Hepatic stellate cell (primary cell): Measurements from ENCODE around the gene SCP2.

Experiments
- DNase-seq: peaks from one replicate; pipeline ENCODE4 v3.0.0; 2011; ENCODE audit warnings: low spot score

Gene SCP2

DNA sequence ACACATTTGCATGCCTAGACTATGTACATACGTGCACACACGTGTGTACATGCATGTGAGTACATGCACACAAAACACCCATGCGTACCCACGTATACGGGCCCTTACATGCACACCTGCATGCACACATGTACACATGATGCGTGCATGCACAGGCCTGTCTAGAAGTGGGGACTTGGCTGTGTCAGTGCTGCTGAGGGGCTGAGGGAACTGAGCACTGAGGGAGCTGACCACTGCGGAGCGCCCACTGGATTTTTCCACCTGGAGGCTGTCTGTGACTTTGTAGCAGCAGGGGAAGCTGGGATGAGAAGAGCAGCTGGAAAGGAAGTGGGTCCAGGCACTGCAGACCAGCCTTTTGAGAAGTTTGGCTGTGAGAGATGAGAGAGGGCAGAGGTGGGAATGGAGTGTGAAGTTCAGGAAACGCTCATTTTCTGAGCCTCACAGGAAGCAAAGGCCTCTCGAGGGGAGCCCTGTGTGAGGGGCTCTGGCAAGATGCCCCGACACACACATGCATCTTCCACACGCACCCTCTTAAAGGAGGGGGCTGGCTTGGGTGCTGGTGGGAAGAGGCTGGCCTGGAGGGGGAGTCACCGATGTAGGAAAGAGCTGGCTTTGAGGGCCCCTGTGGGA lies 155.9 kb downstream of the SCP2 start:
- DNase-seq, result no peak

DNA sequence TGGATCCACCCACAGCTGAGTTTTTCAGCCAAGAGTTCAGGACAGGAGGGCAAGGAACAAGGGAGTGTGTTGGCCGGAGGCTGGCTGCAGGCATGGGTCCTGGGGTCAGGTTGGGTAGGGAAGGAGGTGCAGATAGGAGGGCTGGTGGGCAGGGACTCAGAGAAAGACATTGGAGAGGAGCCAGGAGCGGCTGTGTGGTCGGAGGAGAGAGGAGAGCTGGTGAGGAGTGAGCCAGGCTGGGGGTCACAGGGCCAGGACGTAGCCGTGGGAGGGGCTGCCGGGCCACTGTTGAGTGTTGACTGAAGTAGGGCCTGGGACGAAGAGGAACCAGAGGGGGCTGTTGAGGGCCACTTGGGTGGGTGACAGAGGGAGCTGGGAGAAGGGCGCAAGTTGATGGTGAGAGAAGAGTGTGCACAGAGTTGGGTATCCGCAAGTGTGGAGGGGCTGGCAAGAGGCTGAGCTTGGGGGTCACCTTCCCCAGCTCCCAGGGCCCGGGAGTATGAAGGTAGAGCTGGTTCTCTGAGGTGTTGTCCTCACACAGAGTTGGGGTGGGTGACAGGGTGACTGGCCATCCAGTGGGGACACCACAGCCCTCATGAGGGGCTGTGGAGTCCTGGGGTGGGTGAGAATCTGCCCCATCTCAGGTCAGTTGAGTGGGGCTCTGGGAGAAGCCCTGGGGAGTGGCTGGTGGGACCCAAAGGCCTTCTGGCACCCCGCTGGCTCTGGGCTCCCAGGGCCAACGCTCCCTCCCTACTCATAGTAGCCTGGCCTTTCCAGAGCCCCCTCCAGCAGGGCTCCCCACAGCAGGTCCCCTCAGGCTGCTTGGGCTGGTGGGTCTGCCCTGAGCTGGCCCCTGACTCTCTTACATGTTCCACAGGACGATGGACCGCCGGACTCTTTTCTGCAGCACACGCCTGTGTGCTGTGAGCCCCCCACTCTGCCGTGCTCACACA lies 156.8 kb downstream of the SCP2 start:
- DNase-seq, result no peak

DNA sequence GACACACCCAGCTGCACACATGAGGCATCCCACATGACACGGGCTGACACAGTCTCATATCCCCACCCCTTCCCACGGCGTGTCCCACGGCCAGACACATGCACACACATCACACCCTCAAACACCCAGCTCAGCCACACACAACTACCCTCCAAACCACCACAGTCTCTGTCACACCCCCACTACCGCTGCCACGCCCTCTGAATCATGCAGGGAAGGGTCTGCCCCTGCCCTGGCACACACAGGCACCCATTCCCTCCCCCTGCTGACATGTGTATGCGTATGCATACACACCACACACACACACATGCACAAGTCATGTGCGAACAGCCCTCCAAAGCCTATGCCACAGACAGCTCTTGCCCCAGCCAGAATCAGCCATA lies 157.5 kb downstream of the SCP2 start:
- no peak for DNase-seq

DNA sequence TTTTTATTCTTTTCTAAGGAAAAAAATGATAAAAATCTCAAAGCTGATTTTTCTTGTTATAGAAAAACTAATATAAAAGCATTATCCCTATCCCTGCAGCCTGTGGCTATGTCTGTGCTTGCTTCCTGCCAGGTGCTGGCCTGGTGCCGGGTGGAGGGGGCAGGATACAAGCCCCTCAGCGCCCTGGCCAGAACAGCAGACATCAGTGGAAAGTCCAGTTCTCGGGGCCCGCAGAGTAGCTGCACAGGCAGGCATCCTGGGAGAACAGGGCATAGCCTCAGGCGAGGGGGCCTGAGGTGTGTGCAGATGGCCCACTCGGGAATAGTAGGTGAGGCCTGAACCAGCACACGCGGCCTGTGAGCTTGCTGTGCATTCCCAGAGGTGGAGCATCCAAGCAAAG lies 158.3 kb downstream of the SCP2 start:
- no peak for DNase-seq

DNA sequence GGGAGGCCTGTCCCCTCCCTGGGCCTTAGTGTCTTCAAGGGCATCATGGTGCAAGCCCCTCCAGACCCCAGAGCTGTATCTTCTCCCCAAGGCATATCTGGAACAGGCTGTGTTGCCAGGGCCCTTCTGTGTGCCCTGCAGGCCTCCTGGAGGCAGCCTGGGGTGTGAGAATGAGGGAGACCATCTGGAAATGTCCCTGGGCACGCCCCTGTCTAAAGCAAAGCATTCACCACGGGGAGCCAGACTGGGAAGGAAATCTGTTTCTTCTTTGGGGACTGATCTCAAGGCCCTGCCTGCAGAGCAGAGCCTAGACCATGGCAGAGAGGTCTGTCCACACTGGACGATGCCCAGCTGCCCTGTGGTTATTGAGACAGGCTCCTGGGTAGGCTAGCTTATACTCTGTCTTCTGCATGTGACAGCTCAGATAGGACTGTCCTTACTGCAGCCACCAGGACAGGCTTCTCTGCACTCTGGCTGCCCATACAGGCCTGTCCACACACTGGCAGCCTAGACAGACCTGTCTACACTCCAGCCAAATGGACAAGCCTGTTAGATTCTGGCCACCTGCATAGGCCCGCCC lies 159.5 kb downstream of the SCP2 start:
- peak; percentile 44 for DNase-seq

DNA sequence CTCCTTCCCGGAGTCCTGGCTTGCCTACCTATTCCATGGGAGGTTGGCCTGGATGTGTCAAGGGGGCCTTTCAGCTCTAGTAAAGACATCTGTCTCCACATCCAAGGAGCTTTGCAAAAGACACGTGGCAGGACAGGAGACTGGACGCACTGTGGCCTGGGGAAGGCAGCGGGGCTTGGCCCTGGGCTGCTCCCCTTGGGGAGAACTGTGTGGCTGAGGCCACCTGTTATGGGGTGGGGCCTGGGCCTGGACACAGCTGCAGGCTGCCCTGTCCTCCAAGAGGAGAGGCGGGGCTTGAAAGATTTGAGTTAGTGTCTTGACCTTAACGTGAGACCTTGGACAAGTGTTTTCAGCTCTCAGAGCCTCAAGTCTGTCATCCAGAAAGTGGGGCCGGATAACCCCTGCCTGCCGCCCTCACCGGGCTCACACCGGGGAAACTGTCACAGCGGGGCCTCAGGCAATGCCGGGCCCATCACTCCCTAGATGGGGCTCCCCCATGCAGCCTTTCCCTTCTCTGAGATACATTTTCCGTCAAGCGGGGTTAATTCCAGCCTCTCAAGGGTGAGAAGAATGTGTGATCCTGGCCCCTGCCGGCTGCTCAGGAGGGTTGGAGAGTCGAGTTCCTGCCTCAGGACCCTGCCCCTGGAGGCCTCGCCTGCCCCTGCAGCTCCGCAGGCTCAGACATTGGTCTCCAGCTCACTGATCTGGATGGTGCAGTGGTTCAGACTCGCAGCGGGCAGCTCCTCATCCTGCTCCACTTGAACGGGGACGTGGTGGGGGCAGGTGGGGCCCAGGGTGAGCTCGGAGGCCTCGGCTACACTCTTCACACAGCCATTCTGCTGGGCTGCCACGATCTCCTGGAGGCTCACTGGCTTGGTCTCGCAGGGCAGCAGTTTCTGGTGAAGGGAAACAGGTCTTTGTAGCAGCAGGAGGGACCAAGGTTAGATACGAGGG lies 160.5 kb downstream of the SCP2 start:
- DNase-seq, result no peak

DNA sequence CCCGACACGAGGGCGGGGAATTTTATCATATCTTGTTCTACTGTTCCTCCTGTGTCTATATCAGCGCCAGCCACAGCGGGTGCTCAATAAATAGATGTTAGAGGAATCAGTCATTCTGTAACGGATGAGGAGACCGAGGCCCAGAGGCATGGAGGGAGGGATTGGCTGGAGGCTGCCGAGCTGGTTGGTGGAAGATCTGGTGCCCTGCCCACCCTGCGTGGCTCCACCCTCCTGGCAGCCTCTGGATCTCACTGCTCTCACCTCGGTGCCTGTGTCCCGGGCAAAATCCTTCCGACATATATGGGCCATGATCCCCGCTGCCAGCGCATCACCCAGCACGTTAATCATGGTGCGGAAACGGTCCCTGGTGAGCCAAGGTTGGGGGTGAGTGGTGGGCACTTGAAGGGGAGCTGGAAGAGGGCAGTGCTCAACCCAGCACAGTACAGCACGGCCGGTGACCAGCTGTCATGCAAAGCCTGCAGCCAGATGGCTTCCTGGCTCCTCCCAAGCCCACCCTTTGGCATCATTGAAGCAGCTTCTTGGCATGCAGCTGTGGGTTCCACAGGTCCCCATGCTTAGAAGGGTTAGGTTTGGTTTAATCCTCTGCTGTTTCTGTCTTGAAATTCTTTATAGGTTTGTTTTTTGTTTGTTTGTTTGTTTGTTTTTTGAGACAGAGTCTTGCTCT lies 161.7 kb downstream of the SCP2 start:
- no peak for DNase-seq

DNA sequence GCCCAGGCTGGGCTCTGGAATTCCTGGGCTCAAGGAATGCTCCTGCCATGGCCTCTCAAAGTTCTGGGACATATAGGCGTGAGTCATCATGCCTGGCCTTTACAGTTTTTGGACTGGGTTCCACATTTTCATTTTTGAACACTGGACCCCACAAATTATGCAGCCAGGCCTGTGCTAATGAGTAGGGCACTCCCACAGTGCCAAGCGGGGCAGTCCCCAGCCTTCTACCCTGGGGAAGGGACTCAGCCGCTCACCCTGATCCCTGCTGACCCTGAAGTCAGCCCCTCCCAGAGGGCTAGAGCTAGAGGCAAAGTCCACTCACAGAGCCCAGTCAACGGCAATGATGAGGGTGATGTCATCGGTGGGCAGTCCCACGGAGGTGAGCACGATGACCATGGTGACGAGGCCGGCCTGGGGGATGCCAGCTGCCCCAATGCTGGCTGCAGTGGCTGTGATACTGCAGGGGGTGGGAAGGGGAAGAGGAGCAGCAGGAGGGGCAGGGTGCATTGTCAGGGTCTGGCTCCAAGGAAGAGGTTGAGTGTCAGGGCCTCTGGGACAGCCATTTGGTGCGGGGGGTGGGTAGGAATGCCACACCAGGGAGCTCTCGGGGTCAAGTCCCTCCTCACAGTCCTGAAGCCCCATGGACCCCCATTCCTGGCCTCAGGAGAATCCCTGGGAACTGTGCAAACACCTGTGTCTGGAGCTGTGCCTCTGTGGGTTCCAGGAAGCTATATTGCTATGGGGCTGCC lies 162.6 kb downstream of the SCP2 start:
- DNase-seq, result no peak

DNA sequence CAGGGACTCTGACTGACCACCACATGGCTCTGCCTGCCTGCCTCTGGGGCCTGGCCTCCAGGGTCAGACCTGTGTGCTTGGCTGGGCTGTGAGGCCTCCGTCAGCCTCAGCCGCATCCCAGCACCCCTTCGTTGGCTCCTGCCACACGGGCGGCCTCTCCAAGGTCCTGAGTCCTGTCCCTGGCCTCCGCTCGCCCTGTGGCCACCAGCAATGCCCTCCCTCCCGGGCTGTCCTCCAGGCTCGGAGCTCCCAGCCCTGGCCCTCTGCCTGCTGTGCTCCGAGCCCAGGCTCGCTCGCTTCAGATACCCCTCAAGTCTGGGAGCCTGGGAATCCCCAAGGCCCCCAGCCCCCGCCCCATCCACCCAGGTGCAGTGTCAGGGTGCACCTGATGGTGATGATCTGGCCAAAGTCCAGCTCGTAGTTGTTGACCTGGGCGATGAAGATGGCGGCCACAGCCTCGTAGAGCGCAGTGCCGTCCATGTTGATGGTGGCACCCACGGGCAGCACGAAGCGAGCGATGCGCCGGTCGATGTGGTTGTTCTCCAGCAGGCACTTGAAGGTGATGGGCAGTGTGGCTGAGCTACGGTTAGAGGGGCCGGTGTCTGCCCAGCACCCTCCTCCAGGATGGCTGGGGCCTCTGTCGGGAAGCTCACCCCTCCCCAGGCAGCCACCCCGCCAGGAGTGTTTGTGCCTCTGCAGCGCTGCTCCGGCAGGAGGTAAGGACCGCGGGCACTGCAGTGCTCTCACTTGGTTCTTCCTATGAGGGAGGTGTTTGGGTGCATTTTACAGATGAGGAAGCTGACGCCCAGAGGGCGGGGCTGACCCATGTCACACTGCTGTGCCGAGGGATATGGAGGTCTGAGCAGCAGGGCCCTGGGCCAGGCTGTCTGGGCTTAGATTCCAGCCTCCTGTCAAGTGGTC lies 163.4 kb downstream of the SCP2 start:
- no peak for DNase-seq

DNA sequence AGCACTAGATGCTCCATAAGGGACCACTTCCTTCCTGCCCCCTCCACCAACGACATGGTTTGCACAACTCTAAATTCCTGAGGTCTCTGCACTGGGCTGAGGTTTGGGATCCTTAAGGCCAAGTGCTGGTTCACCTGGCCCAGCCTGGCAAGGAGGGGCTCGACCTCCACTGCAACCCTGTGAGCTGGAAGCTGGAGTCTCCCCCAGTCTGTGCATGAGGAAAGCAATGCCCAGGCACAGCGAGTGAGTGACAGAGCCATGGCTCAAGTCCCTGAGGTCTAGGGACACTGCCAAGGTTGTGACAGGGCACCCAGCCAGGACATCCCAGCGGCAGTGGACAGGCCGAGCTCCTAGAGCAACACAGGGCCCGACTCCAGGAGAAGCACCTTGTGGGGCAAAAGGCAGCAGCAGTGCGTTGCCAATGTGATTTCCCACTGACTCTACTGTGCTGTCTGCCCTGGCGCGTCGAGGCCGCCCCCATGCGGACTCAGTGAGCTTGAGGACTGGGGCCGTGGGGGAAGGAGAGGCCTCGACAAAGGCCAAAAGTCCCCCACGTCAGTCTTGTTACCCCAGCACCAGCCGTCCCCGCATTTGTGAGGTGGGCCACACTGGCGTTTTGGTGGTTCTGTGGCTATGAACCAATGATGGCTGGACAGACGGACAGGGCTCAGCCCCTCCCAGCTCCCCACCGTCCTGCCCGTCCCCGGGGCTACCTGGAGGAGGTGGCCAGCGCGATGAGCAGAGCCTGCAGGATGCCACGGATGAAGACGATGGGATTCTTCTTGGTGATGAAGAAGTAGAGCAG lies 165.0 kb downstream of the SCP2 start:
- peak; percentile 59 for DNase-seq

DNA sequence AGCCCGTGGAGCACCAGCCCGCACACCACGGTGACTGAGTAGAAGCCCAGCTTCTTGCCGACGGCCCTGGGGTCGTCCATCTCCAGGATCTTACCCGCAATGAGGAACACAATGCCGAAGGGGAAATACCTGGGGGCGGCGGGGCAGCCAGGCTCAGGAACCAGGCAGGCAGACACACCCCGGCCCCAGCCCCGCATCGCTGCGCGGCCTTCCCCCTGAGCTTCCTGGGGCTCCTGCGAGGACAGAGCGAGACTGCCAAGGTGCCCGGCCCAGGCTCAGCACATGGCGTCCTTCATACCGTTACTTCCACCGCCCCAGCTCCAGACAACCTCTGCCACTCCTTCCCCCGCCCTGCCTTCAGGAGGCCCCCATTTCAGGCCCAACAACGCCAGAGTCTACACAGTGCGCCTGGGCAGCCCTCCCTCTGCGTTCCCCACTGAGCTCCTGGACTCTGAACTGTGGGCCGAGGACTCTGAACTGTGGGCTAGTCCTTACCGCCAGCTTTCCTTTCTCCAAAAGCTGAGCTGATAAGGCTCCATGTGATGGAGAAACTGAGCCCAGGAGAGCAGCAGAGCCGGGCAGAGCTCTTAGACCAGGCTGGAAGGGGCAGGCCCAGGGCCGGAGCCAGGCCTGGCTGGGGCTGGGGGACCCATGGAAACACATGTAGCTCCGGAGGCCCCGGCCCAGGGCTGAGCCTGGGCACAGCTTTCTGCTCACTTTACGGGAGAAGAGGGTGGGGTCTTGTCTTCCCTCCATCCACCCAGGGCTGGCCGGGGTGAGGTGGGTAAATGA lies 165.8 kb downstream of the SCP2 start:
- DNase-seq, result no peak

DNA sequence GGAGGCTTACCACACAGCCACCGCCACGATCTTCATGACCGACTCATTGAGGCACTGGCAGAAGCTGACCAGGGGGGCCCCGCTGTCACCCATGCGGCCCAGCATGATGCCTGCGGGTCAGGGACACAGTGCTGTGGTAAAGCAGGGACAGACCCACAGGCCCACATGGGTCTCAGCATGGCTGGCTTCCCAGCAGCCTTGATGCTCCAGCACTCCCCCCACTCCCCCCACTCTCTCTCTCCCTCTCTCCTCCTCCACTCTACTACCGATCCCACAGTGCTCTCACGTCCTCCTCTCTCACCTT lies 166.3 kb downstream of the SCP2 start:
- DNase-seq, result no peak

DNA sequence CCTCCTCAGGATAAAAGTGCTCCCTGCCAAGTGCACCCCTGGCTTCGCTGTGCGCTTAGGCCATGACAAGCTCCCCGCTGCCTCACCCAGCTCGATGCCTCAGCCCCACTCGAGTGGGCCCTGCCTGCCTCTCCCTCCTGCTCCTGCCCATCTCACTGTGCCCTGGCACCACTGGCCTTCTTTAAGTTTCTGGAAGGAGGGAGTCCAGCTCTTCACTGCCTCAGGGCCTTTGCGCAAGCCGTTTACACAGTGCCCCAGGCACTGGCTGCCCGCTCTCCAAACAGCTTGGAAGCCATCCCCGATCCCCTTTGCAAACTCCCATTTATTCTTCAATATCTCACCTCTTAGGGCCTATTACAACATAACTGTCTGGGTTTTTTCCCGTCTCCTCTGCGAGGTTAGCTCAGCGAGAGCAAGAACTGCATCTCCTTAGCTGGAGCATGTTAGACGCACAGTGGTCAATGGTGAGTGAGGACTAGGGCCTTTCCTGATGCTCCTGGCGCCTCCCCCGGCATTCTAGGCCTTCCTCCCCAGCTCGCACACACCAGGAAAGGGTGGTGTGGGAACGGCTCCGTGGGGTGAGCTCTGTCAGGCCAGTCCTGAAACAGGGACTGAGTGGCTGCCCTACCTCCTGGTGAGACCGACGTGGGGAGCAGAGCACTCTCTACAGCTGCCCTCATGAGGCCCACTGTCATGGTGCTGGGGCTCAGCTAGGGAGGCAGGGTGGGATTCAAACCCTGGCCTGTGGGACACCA lies 166.9 kb downstream of the SCP2 start:
- DNase-seq, result no peak

DNA sequence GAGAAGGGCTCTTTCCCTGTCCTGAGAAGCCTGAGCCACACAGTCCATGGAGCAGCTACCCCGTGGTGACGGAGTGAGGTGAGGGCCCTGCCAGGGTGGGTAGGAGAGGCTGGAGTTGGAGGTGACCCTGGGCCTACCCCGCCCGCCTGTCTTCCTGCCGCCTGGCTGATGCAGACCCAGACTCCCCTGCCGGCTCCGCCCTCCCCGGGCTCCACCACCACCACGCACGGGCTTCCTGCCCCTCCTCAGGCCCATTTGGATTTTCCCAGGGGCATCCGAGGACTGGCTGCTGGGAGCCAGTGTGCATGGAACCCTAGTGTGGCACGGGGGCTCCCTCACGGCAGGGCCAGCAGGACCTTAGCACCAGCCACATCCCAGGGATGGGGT lies 167.4 kb downstream of the SCP2 start:
- DNase-seq, result no peak
